HG02840 (cell line): ENCODE data around the gene SPDYE4.

Experiments
- ATAC-seq: cut with Tn5 transposase; IDR thresholded peaks from one replicate; pipeline ENCODE4 v1.9.1; 2021; ENCODE audit warnings: mild to moderate bottlenecking, moderate library complexity, moderate number of reproducible peaks; ENCODE audit not compliant: unreplicated experiment, low FRiP score

The SPDYE4 gene

DNA sequence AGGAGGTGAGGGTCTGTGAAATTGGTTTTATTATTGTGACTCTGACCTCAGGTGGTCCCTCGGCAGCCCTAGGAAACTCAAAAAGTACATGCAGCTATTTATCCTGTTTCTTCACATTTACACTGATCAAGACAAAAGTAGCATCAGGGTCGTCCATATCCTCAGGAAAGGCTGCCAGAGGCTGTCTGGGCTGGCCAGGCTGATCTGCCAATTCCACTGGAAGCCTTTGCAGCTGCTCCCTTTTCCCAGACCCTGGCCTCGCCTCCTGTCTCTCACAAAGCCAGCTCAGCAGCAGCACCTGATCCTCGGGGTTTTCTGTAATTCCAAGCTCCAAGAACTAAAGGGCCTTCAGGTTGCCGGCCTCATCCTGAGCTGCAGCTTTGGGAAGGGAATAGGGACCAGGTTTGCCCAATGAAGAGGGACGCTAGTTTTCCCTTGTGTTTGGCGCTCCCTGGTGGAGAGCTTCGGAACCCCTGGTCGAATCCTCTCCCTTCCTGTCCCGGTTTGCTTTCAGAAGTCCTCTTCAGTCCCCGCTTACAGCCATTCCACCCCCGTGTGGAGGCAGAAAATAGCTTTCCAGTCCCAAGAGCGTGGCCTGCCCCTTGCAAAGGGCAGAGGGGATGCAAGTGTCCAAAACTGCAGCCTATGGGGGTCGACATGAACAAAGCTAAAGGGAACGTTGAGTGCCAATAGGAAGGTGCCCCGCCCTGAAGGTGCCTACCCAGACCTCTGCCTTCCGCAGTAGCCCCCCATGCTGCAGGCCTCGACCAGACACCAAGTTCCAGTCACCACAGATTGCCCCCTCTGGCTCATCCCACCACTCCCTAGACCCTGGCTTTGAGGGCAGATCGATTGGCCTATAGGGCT is 27.4 kb upstream of the SPDYE4 start:
- ATAC-seq, result no peak

GRCh38 chr17:8782176-8782575 is 23.8 kb upstream of the SPDYE4 start:
- ATAC-seq, result no peak

DNA sequence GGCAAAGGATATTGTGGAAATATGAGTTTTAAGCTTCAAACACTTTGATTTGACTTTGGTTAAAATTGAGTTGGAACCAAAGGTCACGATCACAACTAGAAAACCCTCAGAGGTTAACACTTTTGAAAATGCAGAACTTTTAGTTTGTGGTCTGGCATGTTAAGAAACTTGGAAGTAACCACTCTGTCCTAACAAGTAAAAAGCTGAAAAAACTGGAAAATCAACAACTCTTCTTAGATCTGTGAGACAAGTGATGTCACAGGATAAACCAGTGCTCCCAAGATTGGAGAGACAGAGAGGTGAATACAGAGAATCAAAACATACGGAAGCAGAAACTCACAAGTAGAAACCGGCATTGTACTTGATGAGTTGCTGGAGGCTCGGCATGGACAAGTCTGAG is 23.4 kb upstream of the SPDYE4 start:
- no peak for ATAC-seq

DNA sequence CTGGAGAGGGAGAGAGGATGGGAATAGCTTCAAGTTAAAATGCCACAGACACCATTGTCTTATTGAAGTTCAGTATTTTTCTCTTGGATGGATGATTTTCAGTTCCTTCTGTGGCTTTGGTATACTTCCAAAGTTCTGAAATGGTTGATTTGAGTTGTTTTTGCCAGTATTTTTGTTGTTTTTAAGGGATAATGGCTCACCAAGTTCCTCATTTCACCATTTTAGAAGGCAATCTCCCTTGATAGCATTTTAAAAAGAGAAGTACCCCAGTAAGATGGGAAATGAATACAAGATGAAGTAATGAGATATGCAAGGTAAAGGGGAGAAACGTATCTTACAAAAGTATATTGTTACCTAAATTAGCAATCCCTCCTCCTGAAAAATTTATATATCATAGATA is 18.5 kb upstream of the SPDYE4 start:
- no peak for ATAC-seq

GRCh38 chr17:8776248-8776647 is 17.9 kb upstream of the SPDYE4 start:
- no peak for ATAC-seq

DNA sequence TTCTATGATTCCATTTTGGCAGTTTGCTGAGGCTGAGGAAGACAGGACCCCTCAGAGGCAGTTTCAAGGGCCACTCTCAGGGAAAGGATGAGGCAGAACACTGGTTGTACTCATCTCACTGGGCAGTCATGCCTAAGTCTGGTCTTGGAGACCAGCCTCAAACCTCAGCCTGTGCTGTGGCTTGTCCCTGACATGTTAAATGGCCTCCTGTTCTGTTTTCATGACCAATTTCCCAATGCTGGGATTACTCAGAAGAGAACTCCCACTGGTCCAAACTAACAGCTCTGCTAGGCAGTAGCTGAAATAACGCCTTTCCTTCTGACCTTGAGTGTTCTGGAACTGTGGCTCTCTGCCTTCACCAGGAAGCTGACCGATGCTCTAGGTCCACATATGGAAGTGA is 8.4 kb upstream of the SPDYE4 start:
- ATAC-seq, result no peak

DNA sequence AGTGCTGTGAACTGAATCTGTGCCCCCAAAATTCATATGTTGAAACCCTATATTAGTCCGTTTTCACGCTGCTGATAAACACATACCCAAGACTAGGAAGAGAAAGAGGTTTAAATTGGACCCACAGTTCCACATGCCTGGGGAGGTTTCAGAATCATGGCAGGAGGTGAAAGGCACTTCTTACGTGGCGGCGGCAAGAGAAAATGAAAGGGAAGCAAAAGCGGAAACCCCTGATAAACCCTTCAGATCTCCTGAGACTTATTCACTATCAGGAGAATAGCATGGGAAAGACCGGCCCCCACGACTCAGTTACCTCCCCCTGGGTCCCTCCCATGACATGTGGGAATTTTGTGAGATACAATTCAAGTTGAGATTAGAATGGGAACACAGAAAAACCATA is 3.7 kb upstream of the SPDYE4 start:
- no peak for ATAC-seq

GRCh38 chr17:8757189-8757588 is 1.2 kb downstream of the SPDYE4 start:
- no peak for ATAC-seq

- ATAC-seq, result no peak
Observed at GRCh38 chr17:8755590-8756255, 2.6 kb downstream of the SPDYE4 start.

GRCh38 chr17:8754890-8755289 is 3.5 kb downstream of the SPDYE4 start:
- no peak for ATAC-seq

GRCh38 chr17:8753976-8754440 is 4.3 kb downstream of the SPDYE4 start:
- no peak for ATAC-seq

GRCh38 chr17:8753136-8753975 is 5.0 kb downstream of the SPDYE4 start:
- no peak for ATAC-seq

GRCh38 chr17:8749616-8750015 is 8.7 kb downstream of the SPDYE4 start:
- ATAC-seq, result no peak

DNA sequence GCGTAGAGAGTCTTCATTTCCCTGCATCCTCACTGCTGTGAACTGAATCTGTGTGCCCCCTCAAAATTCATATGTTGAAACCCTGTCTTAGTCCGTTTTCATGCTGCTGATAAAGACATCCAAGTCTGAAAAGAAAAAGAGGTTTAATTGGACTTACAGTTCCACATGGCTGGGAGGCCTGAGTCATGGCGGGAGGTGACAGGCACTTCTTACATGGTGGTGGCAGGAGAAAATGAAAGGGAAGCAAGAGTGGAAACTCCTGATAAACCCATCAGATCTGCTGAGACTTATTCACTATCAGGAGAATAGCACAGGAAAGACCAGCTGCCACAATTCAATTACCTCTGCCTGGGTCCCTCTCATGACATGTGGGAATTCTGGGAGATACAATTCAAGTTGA is 10.6 kb downstream of the SPDYE4 start:
- ATAC-seq, result no peak

DNA sequence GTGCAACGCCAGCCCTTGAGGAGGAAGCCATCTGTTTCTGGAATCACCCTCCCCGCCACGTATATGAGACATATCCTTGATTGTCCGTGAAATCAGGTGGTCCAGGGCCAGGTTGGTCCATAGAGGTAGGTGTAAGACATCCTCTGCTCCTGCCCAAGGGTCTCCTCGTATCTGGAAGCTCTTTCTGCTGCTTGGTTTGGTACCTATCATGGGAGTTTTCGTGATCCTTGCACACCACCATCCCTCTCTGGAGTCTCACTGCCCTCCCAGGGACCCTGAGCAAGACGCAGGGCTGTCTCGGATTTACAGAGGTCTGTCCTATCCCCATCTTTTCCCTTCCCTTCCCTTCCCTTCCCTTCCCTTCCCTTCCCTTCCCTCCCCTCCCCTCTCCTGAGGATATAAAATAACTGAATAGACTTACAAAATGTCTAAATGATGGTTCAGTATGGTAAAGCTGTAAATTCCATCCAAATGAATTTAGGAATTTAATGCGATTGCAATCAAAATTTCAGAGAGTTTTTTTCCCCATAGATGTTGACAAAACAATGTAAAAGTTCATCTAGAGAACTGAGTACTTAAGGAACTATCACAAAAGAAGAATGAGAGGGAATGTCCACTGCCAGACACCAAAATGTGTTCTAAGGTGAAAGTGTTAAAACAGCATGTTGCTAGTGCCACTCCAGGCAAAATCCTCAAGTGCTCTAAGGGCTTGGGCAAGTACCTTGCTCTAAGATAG is 11.7 kb downstream of the SPDYE4 start:
- ATAC-seq, result no peak

- no peak for ATAC-seq
Observed at GRCh38 chr17:8745586-8746500, 12.5 kb downstream of the SPDYE4 start.

DNA sequence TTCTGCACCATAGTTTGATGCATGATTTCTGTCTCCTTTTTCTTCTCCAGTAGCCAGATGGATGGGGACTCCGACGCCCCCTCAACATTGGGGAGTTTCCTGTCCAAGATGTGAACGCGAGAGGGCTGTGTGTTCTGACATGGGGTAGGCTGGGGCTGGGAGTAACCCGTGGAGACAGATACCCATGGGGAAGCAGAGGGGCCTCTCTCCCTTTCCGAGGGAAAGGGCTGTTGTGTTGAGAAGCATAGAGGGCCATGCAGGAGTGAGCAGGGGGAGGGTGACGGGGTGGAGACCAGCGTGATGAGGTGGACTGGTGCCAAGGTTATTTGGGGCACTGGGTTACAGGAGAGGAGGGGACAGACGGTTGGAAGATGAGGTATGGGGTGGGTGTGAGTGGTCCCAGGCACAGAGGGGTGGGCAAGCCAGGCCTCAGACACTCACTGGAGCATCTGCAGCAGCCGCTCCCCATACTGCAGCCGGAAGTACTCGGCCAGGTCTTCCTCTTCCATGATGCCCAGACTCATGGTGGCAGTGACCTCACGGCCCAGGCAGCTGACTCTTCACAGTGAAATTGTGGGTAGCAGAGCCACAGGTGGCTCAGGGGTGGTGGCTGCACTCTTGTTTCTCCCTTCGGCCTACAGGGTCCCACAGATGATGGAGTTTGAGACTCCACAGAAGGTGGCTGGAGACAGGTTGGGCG is 14.1 kb downstream of the SPDYE4 start:
- no peak for ATAC-seq

GRCh38 chr17:8742819-8743218 is 15.5 kb downstream of the SPDYE4 start:
- no peak for ATAC-seq

GRCh38 chr17:8742274-8742673 is 16.1 kb downstream of the SPDYE4 start:
- no peak for ATAC-seq
